GM12892 (cell line): Measurements from ENCODE around the gene TRIM63. TPM values are rescaled to one million over a fixed set of nuclear protein-coding genes. Genes with fewer than 3 reads are reported as not detected.
"Not testable (repeated sequence)": the region's sequence is repeated elsewhere in the genome, so short reads cannot be mapped to it uniquely, and the experiment has no call there.

ENCODE experiments used
- DNase-seq: peaks from one replicate; pipeline ENCODE4 v3.0.0; 2011; ENCODE audit not compliant: insufficient read length
- FAIRE-seq: peaks from 2 replicates; lab custom pipeline; 2011; peaks lifted over from hg19 to GRCh38; lab: Jason Lieb, UNC
- POLR2A ChIP-seq: IDR thresholded peaks from 2 replicates; pipeline ENCODE4 v1.6.1; 2011; ENCODE audit warnings: low read depth, low read length, control low read depth
- POLR2AphosphoS5 ChIP-seq: IDR thresholded peaks from 2 replicates; pipeline ENCODE4 v1.6.1; 2011; ENCODE audit warnings: low read depth, low read length, control low read depth
- TAF1 ChIP-seq: IDR thresholded peaks from 2 replicates; pipeline ENCODE4 v1.6.1; 2011; ENCODE audit warnings: low read depth, mild to moderate bottlenecking, control low read depth, low read length, borderline replicate concordance
- polyA plus RNA-seq: library from polyadenylated mRNA; unstranded; fragments of >200 nt; gene quantifications from one replicate; pipeline ENCODE4 v1.2.1, GENCODE V29; 2012; ENCODE audit warnings: missing spikeins, inconsistent platforms; ENCODE audit not compliant: missing spikeins

TRIM63 gene
- polyA plus RNA-seq, result not detected

DNA sequence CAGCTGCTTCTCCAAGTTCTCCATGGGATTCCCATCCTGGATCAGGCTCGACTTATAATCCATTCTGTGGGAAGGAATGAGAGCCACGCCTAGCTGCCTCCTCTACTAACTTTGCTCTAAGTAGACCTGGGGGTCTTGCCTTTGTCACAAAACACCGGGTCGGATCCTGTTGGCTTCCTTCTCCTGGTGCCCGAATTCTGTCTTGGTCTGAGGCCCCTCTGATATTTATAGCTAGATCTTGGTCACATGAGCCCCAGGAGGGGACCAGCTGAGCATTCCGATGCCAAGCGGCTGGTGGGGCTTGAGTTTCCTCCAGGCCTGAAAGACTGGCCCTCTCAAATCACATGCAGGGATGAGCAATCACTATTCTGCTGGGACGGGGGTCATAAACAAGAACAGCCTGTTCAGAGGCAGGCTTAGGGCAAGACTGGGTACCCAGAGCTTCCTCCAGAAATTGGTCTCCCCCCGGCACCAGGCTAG is at the start of gene TRIM63:
Gene TRIM63 (minus strand): TSS at position 199 of the 480 bp plus-strand sequence. CDS start 136 bp downstream, at position 63.
- no peak for FAIRE-seq
- no peak for TF ChIP-seq TAF1
- TF ChIP-seq POLR2AphosphoS5, result no peak
- TF ChIP-seq POLR2A, result no peak

DNA sequence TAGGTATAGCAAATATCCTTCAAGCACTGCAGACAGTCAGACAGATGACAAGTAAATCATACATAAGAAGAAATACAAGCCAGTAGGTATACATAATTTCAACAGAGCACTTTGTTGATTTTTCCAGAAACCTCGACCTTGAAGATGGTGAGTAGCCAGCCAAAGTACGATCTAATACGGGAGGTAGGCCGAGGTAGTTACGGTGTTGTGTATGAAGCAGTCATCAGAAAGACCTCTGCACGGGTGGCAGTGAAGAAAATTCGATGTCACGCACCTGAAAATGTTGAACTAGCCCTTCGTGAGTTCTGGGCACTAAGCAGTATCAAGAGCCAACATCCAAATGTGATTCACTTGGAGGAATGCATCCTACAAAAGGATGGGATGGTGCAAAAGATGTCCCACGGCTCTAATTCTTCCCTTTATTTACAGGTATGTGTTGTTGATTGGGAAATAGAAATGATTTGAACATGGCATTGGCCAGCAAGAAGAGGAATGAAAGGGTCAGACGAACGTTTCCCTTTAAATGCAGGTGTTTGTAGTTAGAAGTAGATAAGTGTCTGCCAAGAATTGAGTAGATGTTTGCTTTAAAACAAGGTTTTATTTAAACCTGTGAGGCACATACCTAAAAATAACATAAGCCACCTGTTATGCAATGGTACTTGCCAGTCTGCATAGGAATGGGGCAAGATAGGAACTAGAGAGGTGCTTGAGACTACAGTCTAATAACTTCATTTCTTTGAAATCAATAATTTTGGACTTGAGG is 46.9 kb upstream of the TRIM63 start:
- no peak for FAIRE-seq
- DNase-seq, result no peak
- no peak for TF ChIP-seq POLR2AphosphoS5
- no peak for TF ChIP-seq POLR2A
- no peak for TF ChIP-seq TAF1

More for the DNA sequence above, at the start of gene TRIM63:
- DNase-seq, result no peak

DNA sequence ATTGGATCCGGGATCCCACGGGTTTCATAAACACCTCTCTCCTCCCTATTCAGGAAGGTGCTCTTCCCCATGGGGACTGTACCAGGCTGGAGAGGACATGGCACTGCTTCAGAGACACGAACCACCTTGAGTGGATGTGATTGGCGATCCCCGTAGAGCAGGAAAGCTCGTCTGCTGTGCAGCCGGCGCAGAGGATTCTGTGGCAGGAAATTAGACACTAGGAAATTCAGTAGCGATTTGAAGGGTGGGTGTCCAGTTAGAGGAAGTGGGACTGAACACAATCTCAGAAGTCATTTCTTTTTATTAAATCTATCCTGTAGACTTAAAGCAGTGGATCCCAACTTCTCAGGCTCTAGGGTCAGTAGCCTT is 45.0 kb upstream of the TRIM63 start:
- no peak for DNase-seq
- TF ChIP-seq POLR2AphosphoS5 (no peak), POLR2A (no peak; the same call in 1 of the 2 replicates), TAF1 (no peak)
- no peak for FAIRE-seq

DNA sequence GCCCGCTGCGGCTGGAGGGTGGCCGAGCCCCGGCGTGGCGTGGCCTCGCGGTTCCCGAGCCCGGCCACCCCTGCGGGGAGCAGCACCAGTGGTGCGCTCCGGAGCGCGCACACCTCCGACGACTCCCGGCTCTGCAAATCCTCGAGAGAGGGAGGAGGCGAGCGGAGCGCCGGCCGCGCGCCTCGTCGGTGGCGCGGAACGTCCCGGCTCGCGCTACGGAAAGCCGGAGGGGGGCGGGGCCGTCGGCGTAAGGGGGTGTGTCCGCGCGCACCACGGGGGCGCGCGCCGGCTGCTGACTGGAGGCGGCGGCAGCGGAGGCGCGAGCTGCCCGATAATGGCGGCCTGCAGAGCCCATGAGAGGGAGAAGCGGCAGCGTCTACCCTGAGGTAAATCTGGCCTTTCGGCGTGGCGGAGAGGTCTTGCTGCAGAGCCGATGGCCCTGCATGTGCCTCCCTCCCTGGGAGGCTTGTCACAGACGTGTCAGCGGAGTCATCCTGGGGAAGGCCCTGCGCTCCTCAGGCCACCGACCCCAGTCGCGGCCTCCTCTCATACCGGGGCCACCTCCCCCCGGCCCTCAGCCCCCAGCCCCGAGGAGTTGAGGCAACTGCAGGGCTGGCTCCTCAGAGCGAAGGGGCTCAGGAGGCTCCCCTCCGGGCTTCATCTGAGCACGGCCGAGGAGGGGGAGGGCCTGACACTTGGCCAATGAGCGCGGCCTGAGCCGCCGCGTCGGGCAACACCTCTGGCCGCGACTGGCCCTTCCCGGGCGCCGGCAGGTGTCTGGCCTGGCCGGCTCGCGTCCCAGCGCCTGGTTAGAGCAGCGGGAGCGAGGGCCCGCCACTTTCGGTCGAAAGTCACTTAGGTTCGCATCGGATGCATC is 44.3 kb upstream of the TRIM63 start, which contains the start of gene PDIK1L:
Gene PDIK1L (plus strand): TSS at position 295 of the 877 bp plus-strand sequence. CDS start 2,485 bp downstream, outside the sequence.
- FAIRE-seq (peak; percentile 97), DNase-seq (peak; percentile 76)
- TF ChIP-seq POLR2A, result peak; percentile 75
- peak; percentile 67 for TF ChIP-seq POLR2AphosphoS5
- TF ChIP-seq TAF1, result peak; percentile 87

DNA sequence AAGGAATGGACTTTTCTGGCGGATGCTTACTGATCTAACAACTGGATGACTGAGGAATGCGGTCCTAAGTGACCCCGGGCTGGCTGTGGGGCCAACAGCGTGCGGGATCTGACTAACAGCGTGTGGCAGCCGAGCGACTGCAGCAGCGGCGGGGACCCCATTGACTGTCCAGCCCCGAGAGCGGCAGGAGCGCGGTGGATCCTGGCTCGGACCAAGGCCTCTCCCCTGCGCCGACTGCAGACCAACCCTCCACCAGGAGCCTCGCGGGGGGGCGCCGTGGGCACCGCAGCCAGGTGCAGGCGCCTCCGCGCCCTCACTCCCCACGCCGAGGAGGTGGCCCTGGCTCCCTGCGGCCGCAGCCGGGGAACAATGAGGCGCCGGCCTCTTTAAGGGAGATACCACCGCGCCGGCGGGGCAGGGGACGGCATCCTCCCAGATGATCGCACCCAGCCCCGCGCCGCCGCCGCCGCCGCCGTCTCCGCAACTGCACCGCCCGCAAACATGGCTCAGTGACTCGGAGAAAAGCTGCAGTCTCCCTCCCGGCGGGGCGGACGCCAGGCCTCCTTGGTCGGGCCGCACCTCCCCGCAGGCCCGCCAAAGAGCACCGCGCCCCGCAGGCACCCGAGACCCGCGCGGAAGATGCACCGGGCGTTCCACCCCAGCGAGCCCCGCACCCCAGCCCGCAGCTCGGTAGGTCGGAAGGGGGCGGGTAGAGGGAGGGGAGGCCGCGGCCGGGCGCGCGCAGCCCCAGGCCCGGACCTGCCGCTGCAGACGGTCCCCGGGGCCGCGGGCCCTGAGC is 43.5 kb upstream of the TRIM63 start:
- TF ChIP-seq TAF1 (no peak), POLR2A (peak; percentile 40; the same call in 1 of the 2 replicates)
- FAIRE-seq (peak; percentile 70), DNase-seq (peak; percentile 73)

DNA sequence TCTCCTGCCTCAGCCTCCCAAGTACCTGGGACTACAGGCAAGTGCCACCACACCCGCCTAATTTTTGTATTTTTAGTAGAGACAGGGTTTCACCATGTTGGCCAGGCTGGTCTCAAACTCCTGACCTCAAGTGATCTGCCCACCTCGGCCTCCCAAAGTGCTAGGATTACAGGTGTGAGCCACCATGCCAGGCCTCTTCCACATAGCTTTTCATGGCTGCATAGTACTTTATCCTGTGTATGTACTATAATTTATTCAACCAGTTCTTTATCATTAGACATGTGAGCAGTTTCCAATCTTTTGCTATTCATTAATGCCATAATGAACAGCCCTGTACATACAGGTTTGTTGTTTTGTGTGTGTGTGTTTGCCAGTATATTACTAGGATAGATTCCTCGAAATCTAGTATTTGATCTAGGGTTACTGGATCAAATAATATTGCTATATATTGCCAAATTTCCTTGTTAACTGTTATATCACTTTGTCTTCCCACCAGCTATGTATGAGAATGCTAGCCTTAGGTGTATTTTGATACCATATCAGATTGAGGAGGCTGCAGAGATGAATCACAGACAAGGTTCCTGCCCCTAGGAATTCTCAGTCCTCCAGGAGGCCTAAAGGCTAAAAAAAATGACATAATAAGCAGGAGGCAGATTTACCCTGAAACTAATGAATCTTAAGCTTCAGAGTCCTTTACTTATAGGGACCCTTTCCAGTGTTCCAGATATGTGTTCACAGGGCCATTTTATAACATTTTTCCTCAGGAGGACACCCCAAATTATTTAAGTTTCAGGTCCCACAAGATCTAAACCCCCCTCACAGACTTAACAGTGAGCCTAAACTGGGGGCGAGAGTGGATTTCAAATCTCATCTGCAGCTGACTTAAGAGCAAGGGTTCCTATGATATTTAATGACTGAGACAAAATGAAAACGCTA is 42.1 kb upstream of the TRIM63 start:
- TF ChIP-seq POLR2AphosphoS5 (no peak), TAF1 (no peak), POLR2A (no peak)
- DNase-seq (no peak), FAIRE-seq (no peak)

DNA sequence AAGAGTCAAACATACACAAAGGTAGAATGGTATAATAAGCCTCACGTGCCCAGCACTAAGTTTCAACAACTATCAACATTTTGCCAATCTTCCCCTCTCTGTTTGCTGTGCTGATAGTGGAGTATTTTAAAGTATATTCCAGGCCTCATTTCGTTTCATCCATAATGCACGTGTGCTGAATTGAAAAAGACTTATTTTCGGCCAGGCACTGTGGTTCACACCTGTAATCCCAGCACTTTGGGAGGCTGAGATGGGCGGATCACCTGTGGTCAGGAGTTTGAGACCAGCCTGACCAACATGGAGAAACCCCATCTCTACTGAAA is 37.8 kb upstream of the TRIM63 start:
- not testable (repeated sequence) for DNase-seq, FAIRE-seq

DNA sequence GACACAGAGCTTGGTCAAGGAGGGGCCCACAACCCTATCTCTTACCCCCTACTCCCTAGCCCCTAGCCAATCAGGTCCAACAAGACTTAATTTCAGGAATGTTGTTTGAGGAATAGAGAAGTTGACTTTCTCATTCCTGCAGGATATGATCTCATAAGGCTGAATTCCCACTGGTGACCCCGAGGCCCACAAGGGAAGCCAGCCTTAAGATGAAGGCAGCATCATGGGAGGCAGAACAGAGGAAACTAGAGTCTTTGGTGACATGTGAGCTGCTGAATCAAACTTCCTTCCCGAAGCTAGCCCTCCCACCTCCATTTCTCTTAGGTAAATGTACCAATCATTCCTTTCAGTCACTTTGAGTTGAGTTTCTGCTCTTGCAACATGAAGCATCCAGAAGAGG is 35.1 kb upstream of the TRIM63 start:
- DNase-seq (no peak), FAIRE-seq (no peak)
- TF ChIP-seq TAF1, result no peak
- no peak for TF ChIP-seq POLR2AphosphoS5
- no peak for TF ChIP-seq POLR2A

DNA sequence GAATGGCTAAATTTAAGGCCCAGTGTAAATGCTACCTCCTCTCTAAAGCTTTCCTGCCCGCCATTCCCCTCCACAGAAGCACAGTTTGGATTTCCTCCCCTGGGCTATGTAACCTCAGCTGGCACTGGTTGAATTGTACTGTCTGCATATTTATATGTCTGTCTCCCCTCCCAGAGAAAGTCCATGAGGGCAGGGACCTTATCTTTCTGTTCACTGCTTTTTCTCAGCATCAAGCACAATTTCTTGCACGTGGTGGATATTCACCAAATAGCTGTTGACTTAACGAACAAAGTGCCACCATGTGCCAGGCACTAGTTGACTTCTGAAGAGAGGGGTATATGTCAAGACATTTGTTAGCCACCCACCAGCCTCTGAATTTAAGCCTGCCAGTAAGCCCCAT is 34.7 kb upstream of the TRIM63 start:
- FAIRE-seq, result no peak
- no peak for DNase-seq
- TF ChIP-seq POLR2AphosphoS5 (no peak), POLR2A (no peak), TAF1 (no peak)

DNA sequence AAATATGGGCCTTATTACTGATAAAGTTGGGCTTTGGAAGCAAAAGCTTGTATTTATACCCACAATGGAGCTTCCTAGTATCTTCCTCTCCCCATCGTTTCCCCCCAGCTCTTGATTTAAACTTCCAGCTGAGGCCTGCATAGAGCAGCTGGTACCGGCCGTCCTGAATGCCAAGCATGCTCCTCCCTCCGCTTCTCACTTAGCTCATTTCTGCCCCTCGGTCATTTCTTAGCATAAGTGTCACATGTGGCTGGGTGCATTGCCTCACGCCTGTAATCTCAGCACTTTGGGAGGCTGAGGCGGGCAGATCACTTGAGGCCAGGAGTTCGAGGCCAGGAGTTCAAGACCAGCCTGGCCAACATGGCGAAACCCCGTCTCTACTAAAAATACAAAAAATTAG is 32.8 kb upstream of the TRIM63 start:
- DNase-seq, FAIRE-seq: not testable (repeated sequence)
